Tibial artery (tissue), 4 donors: Measurements from ENCODE around the gene SEC61B.

Experiments
- DNase-seq, 2 donors: peaks; one replicate each; pipeline ENCODE4 v3.0.0-alpha.2; 2019
- H3K27ac ChIP-seq, 2 donors: fragments of 200-600 bp; sonication (generic) in 1 of 2; 1 replicate in 1 of 2; 2 replicates in 1 of 2; pipeline ENCODE4 v1.5.1; 2018 to 2019; ENCODE audit warnings: mild to moderate bottlenecking in 1 of 2
- H3K27me3 ChIP-seq, 2 donors: fragments of 200-600 bp; sonication (generic) in 1 of 2; one replicate each; pipeline versions ENCODE4 v1.5.1 to v1.6.0; 2016 to 2019
- H3K36me3 ChIP-seq, 3 donors: fragments of 200-600 bp; sonication (generic) in 2 of 3; one replicate each; pipeline ENCODE4 v1.5.1; 2016 to 2019; ENCODE audit warnings: mild to moderate bottlenecking in 2 of 3
- H3K4me1 ChIP-seq, 4 donors: fragments of 200-600 bp; sonication (generic) in 2 of 4; 1 replicate in 3 of 4; 2 replicates in 1 of 4; pipeline ENCODE4 v1.5.1; 2016 to 2019
- H3K4me3 ChIP-seq, 2 donors: fragments of 200-600 bp; sonication (generic) in 1 of 2; 1 replicate in 1 of 2; 2 replicates in 1 of 2; pipeline ENCODE4 v1.5.1; 2018 to 2019; ENCODE audit warnings: mild to moderate bottlenecking in 2 of 2
- H3K9me3 ChIP-seq, 3 donors: fragments of 200-600 bp; sonication (generic) in 1 of 3; one replicate each; pipeline ENCODE4 v1.5.1; 2016 to 2019
- CTCF ChIP-seq, 2 experiments: fragments of 200-600 bp in 1 of 2; fragments of 450-650 bp in 1 of 2; IDR thresholded peaks; one replicate each; pipeline ENCODE4 v1.5.1; 2017 to 2019; ENCODE audit warnings: antibody characterized with exemption in 2 of 2, mild to moderate bottlenecking in 1 of 2, moderate library complexity in 1 of 2
- intact Hi-C: fragments of 100-400 bp; cut with DNase I; formaldehyde crosslinking; loops from one replicate; pipeline ENCODE4 v1.15.0; 2023; ENCODE audit warnings: low total_unique reads

Gene SEC61B

GRCh38 chr9:99221621-99222415 is at the start of gene SEC61B, which contains the start of gene ALG2:
SEC61B (plus strand) TSS chr9:99222282; CDS start chr9:99222364, 82 bp downstream.
ALG2 (minus strand) TSS chr9:99221942; CDS start chr9:99221894, 48 bp downstream.
- peak within 1 kb of the TSS; percentile 90 to 93 for H3K4me3 ChIP-seq
- peak; percentile 93 to 95 for DNase-seq
- H3K9me3 ChIP-seq = no peaks in the 10 kb centered on the region
- H3K27ac ChIP-seq = peak within 1 kb of the TSS; percentile 91 to 95
- H3K27me3 ChIP-seq = no peaks in the 10 kb centered on the region
- TF ChIP-seq CTCF (IDR thresholded peaks at IDR 0.05) = peak in 1 of 2 experiments; percentile 33
- intact Hi-C loops = no loop called here
- H3K4me1 ChIP-seq = peaks cover 0 to 51% (median 39%) of the 10 kb centered on the region in 4 donors
- H3K36me3 ChIP-seq = peaks cover 0 to 25% (median 11%) of the 10 kb centered on the region in 3 donors

GRCh38 chr9:99173570-99174504 is 48.2 kb upstream of the SEC61B start:
- DNase-seq = no peak
- Histone ChIP-seq H3K36me3 (no peaks in the 10 kb centered on the region), H3K4me3 (no peak overlapping the region), H3K27ac (no peak overlapping the region), H3K4me1 (no peaks in the 10 kb centered on the region), H3K9me3 (no peaks in the 10 kb centered on the region), H3K27me3 (peaks cover 0 to 8% of the 10 kb centered on the region in 2 donors)
- no peak for TF ChIP-seq CTCF (IDR thresholded peaks at IDR 0.05)
- intact Hi-C loops = no loop called here

- Histone ChIP-seq H3K4me1 (no peaks in the 10 kb centered on the region), H3K36me3 (no peaks in the 10 kb centered on the region), H3K27ac (no peak overlapping the region), H3K4me3 (no peak overlapping the region), H3K9me3 (no peaks in the 10 kb centered on the region), H3K27me3 (peaks cover 0 to 3% of the 10 kb centered on the region in 2 donors)
- DNase-seq = no peak
- no peak for TF ChIP-seq CTCF (IDR thresholded peaks at IDR 0.05)
- intact Hi-C loops = no loop called here
Observed at GRCh38 chr9:99176527-99177013, 45.5 kb upstream of the SEC61B start.

GRCh38 chr9:99177576-99178366 is 44.3 kb upstream of the SEC61B start:
- H3K36me3 ChIP-seq = no peaks in the 10 kb centered on the region
- H3K27ac ChIP-seq = no peak overlapping the region
- intact Hi-C loops = no loop called here
- H3K27me3 ChIP-seq = no peaks in the 10 kb centered on the region
- no peaks in the 10 kb centered on the region for H3K9me3 ChIP-seq
- H3K4me3 ChIP-seq = no peak overlapping the region
- no peak for DNase-seq
- TF ChIP-seq CTCF (IDR thresholded peaks at IDR 0.05) = no peak
- H3K4me1 ChIP-seq = no peaks in the 10 kb centered on the region
